Immature natural killer cell (primary cell): ENCODE results near the gene ERMAP. TPM values are rescaled to one million over a fixed set of nuclear protein-coding genes. Genes with fewer than 3 reads are reported as not detected.
A peak's percentile ranks its signal among the peaks of the same experiment; 100 is the strongest.
"Not testable (repeated sequence)": the region's sequence is repeated elsewhere in the genome, so short reads cannot be mapped to it uniquely, and the experiment has no call there.

Experiments used
- DNase-seq, 3 donors: peaks; one replicate each; pipeline ENCODE4 v3.0.0; 2022; ENCODE audit warnings: mixed read lengths in 1 of 3
- H3K27ac Mint-ChIP-seq, 6 donors: one replicate each; pipeline ENCODE4 v1.8.0; 2020; ENCODE audit warnings: mixed read lengths in 6 of 6, mild to moderate bottlenecking in 5 of 6, inconsistent platforms in 4 of 6, moderate library complexity in 3 of 6
- H3K27me3 Mint-ChIP-seq, 3 donors: one replicate each; pipeline ENCODE4 v1.8.0; 2020 to 2021; ENCODE audit warnings: low read depth in 3 of 3, mild to moderate bottlenecking in 3 of 3, mixed read lengths in 3 of 3, moderate library complexity in 3 of 3, inconsistent platforms in 1 of 3
- H3K36me3 Mint-ChIP-seq, 3 donors: one replicate each; pipeline ENCODE4 v1.8.0; 2020; ENCODE audit warnings: mixed read lengths in 3 of 3, inconsistent platforms in 2 of 3, mild to moderate bottlenecking in 2 of 3
- H3K4me1 Mint-ChIP-seq, 2 donors: one replicate each; pipeline ENCODE4 v1.8.0; 2020; ENCODE audit warnings: inconsistent platforms in 2 of 2, mild to moderate bottlenecking in 2 of 2, mixed read lengths in 2 of 2, moderate library complexity in 1 of 2
- H3K4me3 Mint-ChIP-seq, 5 donors: one replicate each; pipeline ENCODE4 v1.8.0; 2020; ENCODE audit warnings: mild to moderate bottlenecking in 5 of 5, mixed read lengths in 5 of 5, inconsistent platforms in 3 of 5, moderate library complexity in 3 of 5
- H3K9me3 Mint-ChIP-seq, 6 donors: one replicate each; pipeline ENCODE4 v1.8.0; 2020; ENCODE audit warnings: mild to moderate bottlenecking in 6 of 6, mixed read lengths in 6 of 6, inconsistent platforms in 4 of 6, moderate library complexity in 3 of 6
- polyA plus RNA-seq, 3 donors: library from polyadenylated mRNA; unstranded; fragments of 300-500 nt; fragmentation: Illumina TruSeq; gene quantifications; one replicate each; pipeline ENCODE4 v1.2.3, GENCODE V29; 2021

ERMAP gene
- polyA plus RNA-seq, 3 donors from 2014 or later, result 2.2 to 4.2 (median 2.8) TPM

- H3K4me3 Mint-ChIP-seq, result peak within 1 kb of the TSS; percentile 77 to 89 (median 83)
- peak within 1 kb of the TSS; percentile 56 to 79 (median 64) for H3K27ac Mint-ChIP-seq
- peaks cover 13 to 21% of the 10 kb centered on the region in 2 donors for H3K4me1 Mint-ChIP-seq
- peaks cover 4 to 9% (median 4%) of the 10 kb centered on the region in 3 donors for H3K36me3 Mint-ChIP-seq
- no peaks in the 10 kb centered on the region for H3K9me3 Mint-ChIP-seq
- H3K27me3 Mint-ChIP-seq, result peaks cover 0 to 5% (median 2%) of the 10 kb centered on the region in 3 donors
- peak; percentile 41 to 46 (median 45) for DNase-seq
These were observed 31.8 kb upstream of the ERMAP start, which contains the start of gene TMEM269 for GRCh38 chr1:42784946-42785693. Gene TMEM269, plus strand, starts transcription at chr1:42784991. Its CDS starts 4,903 bp downstream, at chr1:42789894.

- peaks cover 4% of the 10 kb centered on the region in 3 donors for H3K36me3 Mint-ChIP-seq
- peak overlapping the region; percentile 77 to 89 (median 83) for H3K4me3 Mint-ChIP-seq
- H3K27me3 Mint-ChIP-seq, result peaks cover 0 to 5% (median 2%) of the 10 kb centered on the region in 3 donors
- peak overlapping the region in 3 of 6 donors; percentile 59 to 79 (median 68) for H3K27ac Mint-ChIP-seq
- H3K4me1 Mint-ChIP-seq, result peaks cover 12 to 21% of the 10 kb centered on the region in 2 donors
- DNase-seq, result no peak
- no peaks in the 10 kb centered on the region for H3K9me3 Mint-ChIP-seq
These were observed 30.8 kb upstream of the ERMAP start for GRCh38 chr1:42786097-42786496.

- peaks cover 12 to 21% of the 10 kb centered on the region in 2 donors for H3K4me1 Mint-ChIP-seq
- DNase-seq, result no peak
- H3K4me3 Mint-ChIP-seq, result no peak overlapping the region
- peaks cover 0 to 3% (median 2%) of the 10 kb centered on the region in 3 donors for H3K27me3 Mint-ChIP-seq
- H3K9me3 Mint-ChIP-seq, result no peaks in the 10 kb centered on the region
- no peak overlapping the region for H3K27ac Mint-ChIP-seq
- H3K36me3 Mint-ChIP-seq, result no peaks in the 10 kb centered on the region
These were observed 28.9 kb upstream of the ERMAP start for GRCh38 chr1:42788021-42788420.

- Mint-ChIP-seq H3K27ac (no peak overlapping the region), H3K4me1 (no peaks in the 10 kb centered on the region), H3K9me3 (no peaks in the 10 kb centered on the region), H3K4me3 (no peak overlapping the region), H3K36me3 (no peaks in the 10 kb centered on the region), H3K27me3 (peaks cover 0 to 4% (median 2%) of the 10 kb centered on the region in 3 donors)
- DNase-seq, result no peak
These were observed 23.1 kb upstream of the ERMAP start for GRCh38 chr1:42793824-42794223.

- no peak for DNase-seq
- H3K9me3 Mint-ChIP-seq, result no peaks in the 10 kb centered on the region
- peaks cover 0 to 4% (median 0%) of the 10 kb centered on the region in 3 donors for H3K27me3 Mint-ChIP-seq
- no peak overlapping the region for H3K27ac Mint-ChIP-seq
- no peaks in the 10 kb centered on the region for H3K4me1 Mint-ChIP-seq
- H3K4me3 Mint-ChIP-seq, result no peak overlapping the region
- no peaks in the 10 kb centered on the region for H3K36me3 Mint-ChIP-seq
These were observed 19.5 kb upstream of the ERMAP start for GRCh38 chr1:42797414-42797813.

- H3K27me3 Mint-ChIP-seq, result peaks cover 0 to 4% (median 0%) of the 10 kb centered on the region in 3 donors
These were observed 18.9 kb upstream of the ERMAP start for GRCh38 chr1:42797979-42798378.

GRCh38 chr1:42801832-42802473, 15.0 kb upstream of the ERMAP start:
- Mint-ChIP-seq H3K27me3 (peaks cover 0 to 2% (median 0%) of the 10 kb centered on the region in 3 donors), H3K9me3 (no peaks in the 10 kb centered on the region), H3K27ac (no peak overlapping the region), H3K4me3 (no peak overlapping the region), H3K4me1 (peaks cover 0 to 1% of the 10 kb centered on the region in 2 donors), H3K36me3 (peaks cover 12 to 19% (median 19%) of the 10 kb centered on the region in 3 donors)
- no peak for DNase-seq

More at GRCh38 chr1:42797979-42798378, 18.9 kb upstream of the ERMAP start:
- no peak for DNase-seq
- Mint-ChIP-seq H3K4me3 (no peak overlapping the region), H3K9me3 (no peaks in the 10 kb centered on the region), H3K36me3 (no peaks in the 10 kb centered on the region), H3K27ac (no peak overlapping the region), H3K4me1 (no peaks in the 10 kb centered on the region)

- Mint-ChIP-seq H3K36me3 (peaks cover 12 to 19% (median 19%) of the 10 kb centered on the region in 3 donors), H3K4me1 (peaks cover 0 to 5% of the 10 kb centered on the region in 2 donors), H3K27me3 (peaks cover 0 to 2% (median 0%) of the 10 kb centered on the region in 3 donors), H3K9me3 (no peaks in the 10 kb centered on the region), H3K4me3 (no peak overlapping the region), H3K27ac (no peak overlapping the region)
- DNase-seq, result no peak
These were observed 10.8 kb upstream of the ERMAP start for GRCh38 chr1:42806171-42806570.

GRCh38 chr1:42806593-42806992, 10.3 kb upstream of the ERMAP start:
- Mint-ChIP-seq H3K27ac (no peak overlapping the region), H3K4me1 (peaks cover 0 to 5% of the 10 kb centered on the region in 2 donors), H3K36me3 (peaks cover 15 to 21% (median 19%) of the 10 kb centered on the region in 3 donors), H3K9me3 (no peaks in the 10 kb centered on the region), H3K27me3 (peaks cover 0 to 2% (median 0%) of the 10 kb centered on the region in 3 donors), H3K4me3 (no peak overlapping the region)
- no peak for DNase-seq

- Mint-ChIP-seq H3K27ac (peak overlapping the region in 1 of 6 donors; percentile 63), H3K4me1 (peaks cover 0 to 5% of the 10 kb centered on the region in 2 donors), H3K36me3 (peaks cover 16 to 23% (median 19%) of the 10 kb centered on the region in 3 donors), H3K27me3 (peaks cover 0 to 2% (median 0%) of the 10 kb centered on the region in 3 donors), H3K4me3 (no peak overlapping the region), H3K9me3 (no peaks in the 10 kb centered on the region)
- DNase-seq, result no peak
These were observed 9.8 kb upstream of the ERMAP start for GRCh38 chr1:42807056-42807668.

GRCh38 chr1:42814815-42815214, 2.1 kb upstream of the ERMAP start:
- H3K4me1 Mint-ChIP-seq, result peaks cover 19 to 24% of the 10 kb centered on the region in 2 donors
- not testable (repeated sequence) for H3K27me3 Mint-ChIP-seq, DNase-seq, H3K4me3 Mint-ChIP-seq, H3K9me3 Mint-ChIP-seq, H3K36me3 Mint-ChIP-seq, H3K27ac Mint-ChIP-seq

GRCh38 chr1:42815941-42816584, 859 bp upstream of the ERMAP start:
- H3K27me3 Mint-ChIP-seq, result peaks cover 2 to 9% (median 9%) of the 10 kb centered on the region in 3 donors
- peak overlapping the region; percentile 63 to 95 (median 92) for H3K27ac Mint-ChIP-seq
- H3K36me3 Mint-ChIP-seq, result peaks cover 0 to 4% (median 4%) of the 10 kb centered on the region in 3 donors
- H3K9me3 Mint-ChIP-seq, result no peaks in the 10 kb centered on the region
- DNase-seq, result peak in 2 of 3 donors; percentile 1 to 7
- peak overlapping the region; percentile 77 to 91 (median 87) for H3K4me3 Mint-ChIP-seq
- H3K4me1 Mint-ChIP-seq, result peaks cover 19 to 24% of the 10 kb centered on the region in 2 donors

- no peaks in the 10 kb centered on the region for H3K36me3 Mint-ChIP-seq
- peak overlapping the region in 3 of 6 donors; percentile 5 to 85 (median 58) for H3K27ac Mint-ChIP-seq
- DNase-seq, result no peak
- H3K9me3 Mint-ChIP-seq, result no peaks in the 10 kb centered on the region
- peak overlapping the region; percentile 79 to 88 (median 85) for H3K4me3 Mint-ChIP-seq
- H3K4me1 Mint-ChIP-seq, result peaks cover 19 to 24% of the 10 kb centered on the region in 2 donors
- peaks cover 2 to 9% (median 9%) of the 10 kb centered on the region in 3 donors for H3K27me3 Mint-ChIP-seq
These were observed 482 bp downstream of the ERMAP start for GRCh38 chr1:42817440-42817767.
